WTC11 (cell line): ENCODE measurements around the gene ZFC3H1.
"Not testable (repeated sequence)": the region's sequence is repeated elsewhere in the genome, so short reads cannot be mapped to it uniquely, and the experiment has no call there.

Source experiments
- ATF2 ChIP-seq: sonication (generic); formaldehyde crosslinking; IDR thresholded peaks from 2 replicates; pipeline ENCODE4 v1.8.1; 2022; ENCODE audit warnings: low read depth, missing genetic modification reagents, borderline replicate concordance
- CREB1 ChIP-seq: sonication (generic); formaldehyde crosslinking; IDR thresholded peaks from 2 replicates; pipeline ENCODE4 v1.8.0; 2023; ENCODE audit warnings: mild to moderate bottlenecking, missing genetic modification reagents
- CTCF ChIP-seq: fragments of 200-600 bp; IDR thresholded peaks from 2 replicates; pipeline ENCODE4 v1.8.0; 2022; ENCODE audit warnings: antibody characterized with exemption

- TF ChIP-seq CTCF; CREB1 (CRISPR knock-in tag); ATF2: not testable (repeated sequence)
Measured at GRCh38 chr12:71702181-71702580, 38.5 kb upstream of the ZFC3H1 start.
